ENCODE results near the gene SH2D3C.

The SH2D3C gene

DNA sequence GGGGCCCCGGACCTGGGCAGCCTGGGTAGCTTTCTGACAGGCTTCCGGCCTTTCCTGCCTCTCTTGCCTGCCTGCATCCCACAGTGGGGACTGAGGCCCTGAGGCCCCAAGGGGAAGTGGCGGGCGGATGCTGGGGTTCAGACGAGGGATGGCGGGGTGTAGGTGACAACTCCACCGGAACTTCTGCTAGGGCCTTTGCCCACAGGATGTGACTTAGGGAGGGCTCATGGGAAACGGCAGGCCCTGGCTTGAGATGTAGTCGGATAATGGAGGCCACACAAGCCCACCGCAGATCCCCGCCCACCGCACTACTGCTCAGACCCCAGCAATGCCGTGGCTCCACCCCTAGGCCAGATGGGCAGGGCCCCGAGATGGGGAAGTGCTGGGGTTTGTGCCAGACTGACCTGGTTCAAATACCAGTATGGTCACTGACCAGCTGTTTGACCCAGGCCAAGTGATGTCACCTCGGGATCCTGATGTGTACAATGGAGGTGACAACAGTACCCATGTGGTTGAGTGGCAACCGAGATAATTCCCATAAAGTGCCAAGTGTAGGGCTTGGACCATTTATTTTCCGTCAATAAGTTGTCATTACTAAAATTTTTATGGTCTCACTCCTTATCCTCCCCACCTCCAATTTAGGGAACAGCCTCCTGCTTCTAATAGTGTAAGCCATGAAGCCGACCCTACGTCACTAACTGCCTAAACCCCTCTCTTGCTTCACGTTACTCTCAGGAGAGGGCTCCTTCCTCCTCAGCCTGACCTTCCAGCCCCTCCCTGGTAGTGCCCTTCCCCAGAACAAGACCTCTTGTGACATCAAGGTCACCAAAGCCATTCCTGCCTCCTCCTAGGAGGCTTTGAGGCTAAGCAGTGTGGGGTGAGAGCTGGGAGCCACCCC, 4.9 kb upstream of the SH2D3C start:
- peak; percentile 88 to 89 for DNase-seq

DNA sequence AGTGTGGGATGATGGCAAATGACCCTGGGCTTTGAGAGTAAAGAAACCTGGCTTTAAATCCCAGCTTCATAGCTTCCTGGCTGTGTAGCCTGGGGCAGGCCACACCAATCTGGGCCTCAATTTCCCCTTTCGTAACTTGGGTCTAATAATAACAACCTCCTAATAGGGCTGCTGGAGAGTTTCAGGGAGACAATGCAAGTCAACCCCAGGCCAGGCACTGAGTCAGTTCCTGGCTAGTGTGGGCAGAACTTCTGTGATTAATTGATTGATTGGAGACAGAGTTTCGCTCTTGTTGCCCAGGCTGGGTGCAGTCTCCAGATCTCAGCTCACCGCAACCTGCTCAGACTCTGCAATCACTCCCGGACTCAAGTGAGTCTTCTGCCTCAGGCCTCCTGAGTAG, 3.3 kb upstream of the SH2D3C start:
- no peak for DNase-seq

DNA sequence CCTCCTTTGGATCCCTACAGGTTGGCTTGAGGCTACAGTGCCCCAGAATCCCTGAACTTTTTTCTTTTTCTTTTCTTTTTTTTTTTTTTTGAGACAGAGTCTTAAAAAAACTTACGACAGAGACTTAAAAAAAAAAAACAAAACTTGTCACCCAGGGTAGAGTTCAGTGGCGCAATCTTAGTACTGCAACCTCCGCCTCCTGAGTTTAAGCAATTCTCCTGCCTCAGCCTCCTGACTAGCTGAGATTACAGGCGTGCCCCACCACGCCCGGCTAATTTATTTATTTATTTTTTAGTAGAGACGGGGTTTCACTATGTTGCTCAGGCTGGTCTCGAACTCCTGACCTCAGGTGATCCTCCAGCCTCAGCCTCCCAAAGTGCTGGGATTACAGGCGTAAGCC, 2.4 kb upstream of the SH2D3C start:
- peak in 1 of 2 donors; percentile 67 for DNase-seq

DNA sequence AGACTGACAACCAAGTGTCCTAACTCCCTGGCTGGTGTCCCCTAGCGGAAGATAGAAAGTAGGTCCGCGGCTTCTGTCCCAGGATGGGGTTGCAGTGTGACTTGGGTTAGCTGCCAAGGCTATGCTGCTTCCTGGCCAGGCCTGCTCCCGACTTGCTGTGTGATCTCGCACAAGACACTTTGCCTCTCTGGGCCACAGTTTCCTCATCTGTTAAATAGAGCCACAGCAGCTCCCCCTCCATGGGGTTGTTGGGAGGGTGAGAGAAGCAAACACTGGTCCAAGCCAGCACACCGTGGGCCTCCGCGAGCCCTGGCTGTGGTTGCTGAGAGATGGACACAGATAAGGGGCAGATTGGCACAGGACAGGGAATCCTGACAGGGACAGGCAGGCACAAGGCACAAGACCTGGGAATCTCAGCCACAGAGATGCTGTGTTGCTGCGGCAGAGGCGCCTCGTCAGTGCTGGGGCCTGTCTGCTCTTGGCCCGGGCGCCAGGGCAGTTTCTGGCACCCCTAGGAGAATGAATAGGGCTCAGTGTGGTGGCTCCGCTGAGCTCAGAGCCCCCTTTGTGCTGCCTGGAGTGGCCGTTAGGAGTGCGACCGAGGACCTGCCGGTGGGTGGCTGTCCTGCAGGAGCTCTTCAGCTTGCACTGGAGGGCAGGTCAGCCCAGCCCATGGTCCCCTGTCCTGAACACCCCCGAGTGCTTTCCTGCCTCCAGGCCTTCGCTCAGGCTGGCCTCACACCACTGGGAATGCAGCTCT, 1.8 kb upstream of the SH2D3C start:
- no peak for DNase-seq

DNA sequence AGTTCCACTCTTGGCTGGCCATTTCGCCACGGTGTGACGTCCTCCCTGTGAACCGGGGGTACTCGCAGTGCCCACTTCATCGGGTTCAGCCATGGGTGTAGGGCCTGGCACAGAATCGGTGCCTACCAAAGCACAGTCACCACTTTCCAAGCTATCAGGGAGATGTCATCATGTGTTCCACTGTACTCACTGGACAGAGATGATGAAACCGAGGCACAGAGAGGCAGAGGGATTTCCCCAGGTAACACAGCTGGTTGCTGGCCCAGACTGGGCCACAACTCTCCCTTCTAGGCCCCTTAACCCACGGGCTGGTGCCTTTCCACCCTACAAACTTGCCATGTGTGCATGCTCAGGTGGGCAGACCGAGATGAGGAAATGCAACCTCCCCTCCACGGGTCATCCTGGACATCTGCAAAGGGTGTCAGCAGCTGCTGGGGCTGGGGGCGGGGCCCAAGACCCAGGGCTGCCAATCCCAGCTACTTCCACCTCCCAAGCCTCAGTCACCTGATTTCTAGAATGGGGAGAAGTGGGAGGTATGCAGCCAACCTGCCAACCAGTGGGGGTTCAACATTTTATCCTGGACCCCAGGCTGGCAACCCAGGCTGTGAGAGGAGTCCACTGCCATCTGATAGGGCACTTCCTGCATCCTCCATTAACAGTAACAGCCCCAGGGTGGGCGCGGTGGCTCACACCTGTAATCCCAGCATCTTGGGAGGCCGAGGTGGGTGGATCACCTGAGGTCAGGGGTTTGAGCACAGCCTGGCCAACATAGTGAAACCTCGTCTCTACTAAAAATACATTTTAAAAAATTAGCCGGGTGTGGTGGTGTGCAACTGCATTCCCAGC, 893 bp upstream of the SH2D3C start:
- peak; percentile 71 to 73 for DNase-seq

DNA sequence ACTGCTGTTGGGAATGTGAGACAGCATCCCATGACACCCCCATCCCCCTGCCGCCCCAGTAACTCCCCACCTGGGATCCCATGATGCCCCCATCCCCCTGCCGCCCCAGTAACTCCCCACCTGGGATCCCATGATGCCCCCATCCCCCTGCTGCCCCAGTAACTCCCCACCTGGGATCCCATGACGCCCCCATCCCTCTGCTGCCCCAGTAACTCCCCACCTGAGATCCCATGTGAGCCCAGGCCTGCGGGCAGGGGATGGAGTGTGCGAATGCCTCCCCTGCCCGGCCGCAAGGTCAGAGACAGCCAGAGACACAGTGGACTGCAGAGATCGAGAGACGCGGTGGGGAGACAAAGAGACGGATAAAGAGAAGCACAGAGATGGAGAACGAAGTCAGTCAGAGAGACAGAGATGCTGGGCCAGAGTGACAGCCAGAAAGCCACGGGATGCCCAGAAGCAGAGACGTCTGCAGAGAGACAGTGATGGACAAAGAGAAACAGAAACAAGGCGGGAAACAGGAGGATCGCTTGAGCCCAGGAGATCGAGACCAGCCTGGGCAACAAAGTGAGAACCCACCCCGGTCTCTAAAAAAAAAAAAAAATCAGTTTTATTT, 992 bp downstream of the SH2D3C start:
- DNase-seq = peak in 1 of 2 donors; percentile 34

DNA sequence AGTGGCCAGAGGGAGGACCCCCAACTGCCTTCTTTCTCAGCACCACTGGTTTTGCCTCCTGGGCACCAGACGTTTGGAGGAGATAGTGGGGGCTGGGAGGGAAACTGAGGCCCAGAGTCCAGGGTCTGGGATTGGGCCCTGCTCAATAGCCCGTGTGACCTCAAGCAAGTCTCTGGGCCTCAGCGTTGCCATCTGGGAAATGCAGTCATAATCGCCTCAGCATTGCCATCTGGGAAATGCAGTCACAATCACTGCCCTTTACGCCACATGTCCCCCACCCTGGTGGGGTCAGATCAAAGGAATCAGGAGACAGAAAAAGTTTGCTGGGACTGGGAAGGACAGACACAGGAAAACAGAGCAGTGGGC, 1.6 kb downstream of the SH2D3C start:
- DNase-seq = no peak

DNA sequence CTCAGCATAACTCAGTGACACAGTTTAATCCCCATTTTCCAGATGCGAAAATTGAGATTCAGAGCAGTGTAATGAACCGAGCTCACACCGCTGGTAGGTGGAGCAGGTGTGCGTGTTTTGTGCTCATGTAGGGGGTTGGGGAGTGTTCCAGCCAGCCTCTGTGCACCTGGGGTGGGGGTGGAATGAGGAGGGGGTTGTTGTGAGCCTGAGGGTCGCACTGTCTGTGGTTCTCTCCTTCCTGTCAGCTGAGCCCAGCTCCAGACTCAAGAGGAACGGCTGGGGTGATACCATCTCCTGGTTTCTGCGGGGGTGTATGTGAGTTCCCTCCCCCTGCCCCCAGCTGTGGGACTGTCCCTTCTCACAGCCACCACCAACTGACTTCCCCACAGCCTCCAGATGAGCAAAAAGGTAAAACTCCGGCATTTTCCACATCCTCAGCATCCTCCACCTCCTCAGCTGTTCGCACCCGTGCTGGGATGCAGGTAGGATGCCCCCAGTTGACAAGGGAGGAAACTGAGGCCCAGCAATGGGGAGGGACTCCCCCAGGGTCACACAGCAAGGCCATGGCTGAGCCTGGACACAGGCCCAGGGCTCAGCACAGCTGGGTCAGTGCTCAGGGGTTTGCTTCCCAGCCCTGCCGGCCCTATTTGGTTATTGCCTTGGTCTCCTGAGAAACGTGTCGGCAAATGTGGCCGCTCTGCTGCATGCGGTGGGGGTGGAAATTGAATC, 2.1 kb downstream of the SH2D3C start:
- peak; percentile 84 to 86 for DNase-seq

DNA sequence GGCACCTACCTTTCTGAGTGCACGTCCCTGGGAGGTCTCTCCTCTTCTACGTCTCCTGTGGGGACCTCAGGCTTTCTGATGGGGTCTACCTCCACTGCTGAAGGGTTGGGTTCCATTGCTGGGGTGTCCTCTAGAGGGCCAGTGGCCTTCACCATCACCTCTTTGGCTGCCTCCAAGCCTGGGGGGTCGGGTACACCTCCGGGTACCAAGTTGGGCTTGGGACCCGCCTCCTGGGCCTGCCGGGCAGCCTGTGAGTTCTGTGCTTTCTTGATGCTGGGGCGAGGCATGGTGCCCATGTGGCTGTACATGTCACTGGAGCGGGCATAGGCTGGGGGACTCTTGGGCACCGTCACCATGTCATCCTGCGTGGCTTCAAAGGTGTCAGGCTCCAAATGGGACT, 4.5 kb downstream of the SH2D3C start:
- no peak for DNase-seq

DNA sequence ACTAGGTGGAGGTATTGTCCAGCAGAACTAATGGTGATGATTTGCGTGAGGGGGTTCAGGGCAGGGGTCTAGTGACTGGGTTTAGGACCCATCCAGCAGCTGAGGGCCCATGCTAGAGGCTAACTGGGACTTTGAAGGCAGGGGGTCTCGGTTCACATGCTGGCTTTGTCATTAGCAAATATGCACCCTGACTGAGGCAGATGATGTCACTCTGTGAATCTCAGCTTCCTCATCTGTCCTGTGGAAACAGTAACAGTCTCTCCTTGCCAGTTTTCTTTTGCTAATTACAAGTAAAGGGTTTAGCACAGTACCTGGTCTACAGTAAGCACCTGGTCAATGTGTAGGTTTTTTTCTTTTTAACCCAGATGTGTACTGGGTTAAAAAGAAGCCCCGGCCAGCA, 5.2 kb downstream of the SH2D3C start:
- no peak for DNase-seq

DNA sequence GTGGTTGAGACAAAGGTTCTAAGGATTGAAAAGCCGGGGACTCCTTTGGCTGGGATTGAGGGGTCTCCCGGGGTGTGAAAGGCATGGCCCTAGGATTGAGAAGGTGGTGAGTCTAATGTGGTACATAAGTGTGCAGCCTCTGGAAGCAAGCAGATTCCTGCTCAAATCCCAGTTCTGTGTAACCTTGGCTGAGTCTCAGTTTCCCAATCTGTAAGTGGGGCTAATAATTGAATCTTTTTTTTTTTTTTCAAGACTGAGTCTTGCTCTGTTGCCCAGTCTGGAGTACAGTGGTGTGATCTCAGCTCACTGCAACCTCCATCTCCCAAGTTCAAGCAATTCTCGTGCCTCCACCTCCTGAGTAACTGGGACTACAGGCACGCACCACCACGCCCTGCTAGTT, 5.9 kb downstream of the SH2D3C start:
- no peak for DNase-seq

DNA sequence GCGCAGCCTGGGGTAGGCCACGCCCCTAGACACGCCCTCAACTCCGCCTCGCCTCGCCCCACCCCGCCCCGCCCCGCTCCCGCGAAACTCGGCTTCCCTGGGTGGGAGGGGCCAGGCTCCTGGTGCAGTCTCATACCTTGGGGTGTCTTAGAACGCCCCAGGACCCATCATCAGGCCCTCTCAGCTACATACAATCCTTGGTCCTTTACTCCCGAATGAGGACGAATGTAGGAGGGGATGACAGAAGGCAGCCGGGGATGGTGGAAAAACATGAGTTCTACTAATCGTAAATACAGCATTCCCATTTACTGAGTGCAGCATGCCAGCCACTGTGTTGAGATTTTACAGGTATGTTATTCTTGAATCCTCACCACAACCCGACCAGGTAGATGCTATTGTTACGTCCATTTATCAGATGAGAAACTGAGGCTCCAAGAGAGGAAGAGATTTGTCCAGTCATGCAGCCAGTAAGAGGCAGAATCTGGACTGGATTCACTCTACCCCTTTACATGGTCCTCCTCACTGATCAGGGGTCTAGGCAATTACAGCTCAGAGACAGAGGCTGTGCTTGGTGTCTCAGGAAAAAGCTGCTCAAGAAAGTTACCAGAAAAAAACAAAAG, 6.8 kb downstream of the SH2D3C start:
- no peak for DNase-seq

DNA sequence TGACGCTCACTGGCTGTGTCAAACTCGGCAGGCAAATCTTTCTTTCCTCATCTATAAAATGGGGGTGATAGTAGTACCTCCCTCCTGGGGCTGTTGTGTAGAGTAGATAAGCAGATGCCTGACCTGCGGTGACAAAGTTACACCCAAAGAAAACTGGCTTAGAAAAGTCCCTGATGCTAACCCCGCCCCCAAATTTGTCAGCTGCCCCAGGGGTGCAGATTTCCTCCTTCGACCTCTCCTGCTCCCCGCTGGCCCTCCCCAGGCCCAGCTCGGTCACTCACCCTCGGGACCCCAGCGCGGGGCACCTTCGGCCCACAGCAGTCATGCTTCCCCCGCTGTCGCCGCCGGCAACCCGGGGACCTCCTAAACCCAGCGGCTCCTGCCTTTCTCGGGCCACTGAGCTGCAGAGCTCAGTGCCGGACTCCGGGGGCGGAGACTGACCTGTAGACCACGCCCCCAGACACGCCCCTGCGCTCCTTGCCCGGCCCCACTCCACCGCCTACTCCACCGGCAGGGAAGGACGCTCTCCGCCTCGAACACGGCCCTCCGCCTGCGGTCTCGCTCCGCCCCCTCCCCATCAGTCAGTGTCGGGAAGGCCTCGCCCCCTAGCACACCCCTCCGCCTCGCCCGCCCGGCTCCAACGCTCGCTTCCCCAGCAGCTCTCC, 7.4 kb downstream of the SH2D3C start:
- DNase-seq = peak; percentile 96 to 98

DNA sequence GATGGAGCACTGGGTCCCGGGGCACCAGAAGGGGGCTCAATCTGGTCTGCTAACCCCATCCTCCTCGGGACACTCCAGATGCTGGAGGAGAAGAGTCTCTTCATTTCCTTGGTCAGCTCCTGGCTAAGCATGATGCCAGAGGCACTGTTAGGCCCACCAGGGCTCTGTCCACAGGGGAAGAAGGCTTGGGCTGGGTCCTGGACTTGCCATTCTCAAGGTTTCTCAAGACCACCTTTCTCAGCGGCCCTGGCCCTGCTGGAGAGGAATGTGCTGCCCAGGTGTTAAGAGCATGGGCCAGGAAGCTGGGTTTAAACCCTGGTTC, 7.9 kb downstream of the SH2D3C start:
- DNase-seq = no peak

DNA sequence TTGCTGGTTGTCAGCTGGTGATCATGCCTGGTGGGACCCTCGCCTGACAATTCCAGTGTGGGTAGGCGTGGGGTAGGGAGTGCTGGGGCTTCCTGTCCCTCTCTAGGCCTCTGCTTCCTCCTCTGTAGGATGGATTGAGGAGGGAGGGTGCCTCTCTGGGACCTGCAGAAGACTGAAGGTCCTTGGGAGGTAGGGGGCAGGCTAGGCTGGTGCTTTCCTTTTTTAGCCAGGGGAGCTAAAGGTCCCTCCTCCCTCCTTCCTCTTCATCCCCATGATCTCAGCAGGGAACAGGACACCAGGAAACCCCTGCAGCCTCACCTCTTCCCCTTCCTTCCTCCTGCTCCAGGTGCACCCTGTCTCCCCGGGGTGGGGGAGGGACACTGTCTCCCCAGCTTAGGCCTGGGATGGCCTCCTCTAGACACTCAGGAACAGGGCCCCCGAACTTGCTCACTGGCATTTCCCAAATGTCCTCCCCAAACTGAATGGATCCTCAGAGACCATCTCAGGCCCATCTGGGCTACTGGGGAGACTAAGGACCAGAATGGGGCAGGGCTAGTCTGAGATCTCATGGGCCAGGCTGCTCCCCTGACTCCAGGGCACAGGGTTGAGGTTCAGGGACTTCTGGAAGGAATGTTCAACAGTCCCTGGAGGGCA, 8.4 kb downstream of the SH2D3C start:
- no peak for DNase-seq

DNA sequence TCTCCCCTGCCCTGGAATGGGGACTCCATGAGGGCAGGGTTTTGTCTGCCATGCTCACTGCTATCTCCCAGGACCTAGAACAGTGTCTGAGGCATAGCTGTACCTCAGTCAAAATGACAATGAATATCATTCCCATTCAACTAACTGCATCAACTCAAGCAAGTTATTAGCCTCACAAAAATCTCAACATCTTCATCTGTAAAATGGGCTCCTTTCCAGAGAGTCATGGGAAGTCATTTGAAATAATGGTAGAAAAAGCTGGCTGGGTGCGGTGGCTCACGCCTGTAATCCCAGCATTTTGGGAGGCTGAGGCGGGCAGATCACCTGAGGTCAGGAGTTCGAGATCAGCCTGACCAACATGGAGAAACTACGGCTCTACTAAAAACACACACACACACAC, 9.4 kb downstream of the SH2D3C start:
- DNase-seq = no peak

DNA sequence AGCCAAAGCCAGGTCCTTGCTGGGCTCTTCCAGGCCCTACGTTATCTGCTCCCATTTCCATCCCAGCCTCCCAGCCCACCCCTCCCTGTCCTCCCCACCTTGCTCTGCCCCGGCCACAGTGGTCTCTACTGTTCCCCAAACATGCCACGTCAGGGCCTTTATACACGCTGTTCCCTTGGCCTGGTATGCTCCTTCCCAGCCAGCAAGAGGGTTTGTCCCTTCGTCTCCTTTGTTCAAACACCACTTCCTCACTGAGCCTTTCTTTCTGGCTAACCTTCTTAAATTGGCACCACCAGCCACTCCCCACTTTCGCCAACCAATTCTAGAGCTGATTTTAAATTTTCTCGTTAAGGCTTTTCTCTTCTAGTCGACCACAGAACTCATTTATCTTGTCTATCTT, 9.8 kb downstream of the SH2D3C start:
- no peak for DNase-seq

DNA sequence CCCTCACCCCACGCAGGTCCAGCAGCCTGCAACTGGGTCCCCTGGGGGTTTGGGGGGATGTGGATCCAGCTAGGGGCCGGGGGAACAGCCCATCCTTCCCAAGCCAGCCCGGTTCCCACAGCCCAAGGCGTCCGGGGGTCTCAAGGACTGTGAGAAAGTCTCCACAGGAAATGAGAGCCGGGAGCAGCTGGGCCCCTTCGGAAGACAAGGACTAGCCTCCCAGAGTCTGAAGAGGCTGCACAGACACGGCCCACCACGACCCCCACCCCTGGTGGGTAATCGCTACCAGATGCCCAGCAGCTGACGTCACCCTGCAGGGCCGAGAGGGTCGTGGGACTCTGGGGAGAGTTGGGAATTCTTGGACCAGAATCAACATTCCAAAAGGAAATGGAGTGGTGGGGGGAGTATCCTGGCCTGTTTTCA, 10.5 kb downstream of the SH2D3C start:
- DNase-seq = no peak

DNA sequence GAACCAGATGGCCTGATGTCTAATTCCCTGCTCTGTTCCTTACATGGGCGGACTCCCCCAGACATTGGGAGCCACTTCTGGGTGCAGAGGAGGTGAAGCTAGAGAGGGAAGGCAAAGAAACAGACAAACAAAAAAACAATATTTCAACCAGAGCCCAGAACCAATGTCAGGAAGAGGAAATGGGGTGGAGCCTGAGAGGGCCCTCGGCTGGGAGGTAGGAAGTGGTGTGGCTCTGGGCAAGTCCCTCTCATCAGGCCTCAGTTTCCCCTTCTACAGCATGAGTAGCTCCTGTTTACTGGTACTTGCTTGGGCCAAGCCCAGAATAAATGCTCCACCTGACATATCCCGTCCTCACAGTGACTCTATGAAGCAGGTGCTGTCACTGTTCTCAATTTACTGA, 11.1 kb downstream of the SH2D3C start:
- DNase-seq = no peak

DNA sequence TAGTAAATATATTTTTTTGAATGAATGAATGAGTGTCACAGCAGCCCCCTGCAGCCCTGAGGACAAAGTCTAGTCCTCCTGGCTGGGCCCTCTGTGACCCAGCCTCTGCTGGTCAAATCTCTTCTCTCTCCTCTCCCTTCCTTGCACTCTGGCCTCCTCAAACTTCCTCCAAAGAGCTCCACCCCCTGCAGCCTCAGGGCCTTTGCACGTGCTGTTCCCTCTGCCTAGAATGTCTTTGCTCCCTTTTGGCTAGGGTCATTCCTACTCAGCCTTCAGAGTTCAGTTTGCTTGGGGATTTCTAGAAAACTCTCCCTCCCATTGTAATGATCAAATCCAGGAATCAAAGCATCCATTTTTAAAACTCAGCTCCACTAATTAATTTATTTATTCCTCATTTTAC, 13.0 kb downstream of the SH2D3C start:
- DNase-seq = no peak

DNA sequence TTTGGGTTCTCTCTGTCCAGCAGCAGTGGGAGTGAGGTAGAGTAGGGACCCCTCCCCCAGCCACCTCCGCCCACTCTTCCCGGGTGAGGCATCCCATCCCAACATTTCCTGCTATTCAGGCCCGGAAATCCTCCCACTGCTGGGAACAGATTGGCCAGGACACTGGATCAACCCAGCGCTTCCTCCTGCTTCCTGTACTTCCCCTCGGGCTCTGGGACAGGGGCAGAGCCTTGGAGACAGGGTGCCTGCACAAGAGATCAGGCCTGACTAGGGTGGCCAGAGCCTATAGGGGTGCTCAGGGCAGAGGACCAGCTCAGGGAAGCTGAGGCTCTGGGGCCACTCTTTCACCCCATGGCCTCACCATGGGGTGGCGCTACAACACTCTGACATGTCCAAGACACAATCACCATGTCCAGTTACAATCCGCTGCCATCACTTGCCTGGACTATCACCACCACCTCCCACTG, 14.5 kb downstream of the SH2D3C start:
- peak; percentile 43 to 45 for DNase-seq
